Middle frontal gyrus (tissue), 1 donor: Measurements from ENCODE around the gene RNF148.

Source experiments
- DNase-seq: peaks from one replicate; pipeline ENCODE4 v3.0.0-alpha.2; 2015; ENCODE audit warnings: low spot score; ENCODE audit errors: extremely low spot score

Gene RNF148, protein sequence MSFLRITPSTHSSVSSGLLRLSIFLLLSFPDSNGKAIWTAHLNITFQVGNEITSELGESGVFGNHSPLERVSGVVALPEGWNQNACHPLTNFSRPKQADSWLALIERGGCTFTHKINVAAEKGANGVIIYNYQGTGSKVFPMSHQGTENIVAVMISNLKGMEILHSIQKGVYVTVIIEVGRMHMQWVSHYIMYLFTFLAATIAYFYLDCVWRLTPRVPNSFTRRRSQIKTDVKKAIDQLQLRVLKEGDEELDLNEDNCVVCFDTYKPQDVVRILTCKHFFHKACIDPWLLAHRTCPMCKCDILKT

DNA sequence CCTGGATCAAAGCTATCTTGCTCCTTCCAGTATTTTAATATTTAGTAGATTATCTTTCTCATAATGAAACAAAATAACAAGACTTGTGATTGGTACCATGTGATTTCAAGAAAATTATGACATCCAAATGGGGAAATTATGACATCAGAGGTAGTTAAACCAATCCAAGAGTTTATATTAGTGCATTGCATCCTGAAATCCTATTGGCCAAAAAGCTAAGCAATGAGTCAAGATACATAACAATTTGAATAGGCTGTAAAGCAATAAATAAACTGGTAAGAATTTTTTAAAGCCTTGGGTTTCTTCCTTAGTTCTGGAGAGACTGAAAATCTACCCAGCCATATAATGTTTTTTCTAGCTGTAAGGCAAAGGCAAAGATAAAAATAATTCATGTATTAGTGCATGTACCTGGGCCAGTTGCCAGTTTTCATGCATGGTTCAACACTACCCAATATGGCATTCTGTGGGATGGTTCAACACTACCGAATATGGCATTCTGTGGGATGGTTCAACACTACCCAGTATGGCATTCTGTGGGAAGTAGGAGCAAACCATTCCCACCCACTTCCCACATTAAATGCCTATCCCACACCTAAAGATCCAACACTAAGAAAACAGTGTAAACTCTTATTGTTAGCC lies at the start of gene RNF148:
Gene RNF148 (minus strand): TSS at position 51 of the 639 bp plus-strand sequence. CDS start 172 bp downstream, outside the sequence.
- DNase-seq = no peak

DNA sequence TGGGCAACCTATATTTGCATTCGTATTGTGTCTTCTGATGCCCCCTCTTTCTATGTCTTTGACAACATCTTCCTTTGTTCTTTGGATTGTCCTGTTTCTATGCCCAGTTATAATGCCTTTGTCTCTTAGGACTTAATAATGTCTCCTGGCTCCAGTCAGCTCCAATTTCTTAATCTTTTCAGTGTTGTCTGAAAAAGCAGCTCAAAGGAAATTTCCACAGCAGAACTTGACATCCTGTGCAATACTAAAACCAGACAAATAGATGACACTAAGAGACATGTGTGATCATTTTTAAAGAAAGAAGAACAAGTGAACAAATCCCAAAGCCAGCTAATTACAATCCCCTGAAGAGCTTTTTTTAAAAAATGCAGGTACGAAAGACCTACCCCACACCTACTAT lies 47.7 kb upstream of the RNF148 start:
- DNase-seq = no peak

DNA sequence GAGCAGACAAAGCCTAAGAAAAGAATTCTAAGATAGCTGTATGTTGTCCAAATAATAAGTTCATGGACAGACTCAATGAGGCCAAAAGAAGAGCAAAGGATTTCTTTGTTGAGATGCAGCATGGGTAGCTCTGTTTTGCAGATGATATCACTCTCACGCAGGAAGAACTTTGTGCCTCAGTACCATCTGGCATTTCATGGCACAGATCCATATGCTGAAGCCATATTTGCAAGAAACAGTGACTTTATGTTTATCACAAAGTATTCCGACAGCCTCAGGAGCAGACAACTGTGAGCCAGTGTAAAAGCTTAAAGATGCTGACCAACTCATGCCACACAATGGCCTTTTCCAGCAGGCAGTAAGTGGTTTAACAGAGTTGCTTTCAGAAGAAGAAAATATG lies 45.5 kb upstream of the RNF148 start:
- DNase-seq = peak; percentile 36

DNA sequence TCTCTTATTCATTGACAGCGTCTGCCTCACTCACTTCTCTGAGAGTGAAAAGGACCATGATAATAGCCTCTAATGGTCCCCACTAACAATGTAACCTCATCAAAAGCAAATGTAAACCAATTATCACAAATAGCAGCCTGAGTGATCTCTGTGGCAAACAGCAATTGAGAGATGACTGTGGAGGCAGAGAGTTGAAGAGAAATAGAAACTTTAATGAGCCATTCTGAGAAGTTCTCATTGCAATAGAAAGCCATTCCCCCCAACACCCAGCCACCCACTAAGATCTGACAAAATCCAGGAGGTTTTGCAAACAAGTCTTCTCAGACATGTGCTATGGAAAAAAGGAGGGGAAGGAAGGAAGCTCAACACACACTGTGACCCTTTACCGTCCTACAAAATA lies 44.2 kb upstream of the RNF148 start:
- DNase-seq = no peak

DNA sequence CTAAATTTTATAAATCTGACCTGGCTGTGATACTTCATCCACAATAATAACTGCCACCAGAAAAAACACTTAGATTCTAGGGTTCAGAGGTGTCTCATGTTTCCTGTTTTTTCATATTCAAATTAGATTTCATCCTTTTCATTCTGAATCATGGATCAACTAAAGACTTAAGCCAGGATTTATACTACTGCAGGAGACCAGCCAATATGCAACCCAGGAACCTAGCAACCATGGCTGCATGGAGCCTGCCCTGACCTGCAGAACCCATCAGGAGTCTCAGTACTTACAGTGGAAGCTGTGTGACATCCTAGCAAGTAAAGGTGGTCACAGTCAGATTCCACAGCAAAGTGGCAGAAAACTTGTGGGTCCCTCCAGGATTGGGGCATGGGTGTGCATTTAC lies 40.5 kb upstream of the RNF148 start:
- no peak for DNase-seq

DNA sequence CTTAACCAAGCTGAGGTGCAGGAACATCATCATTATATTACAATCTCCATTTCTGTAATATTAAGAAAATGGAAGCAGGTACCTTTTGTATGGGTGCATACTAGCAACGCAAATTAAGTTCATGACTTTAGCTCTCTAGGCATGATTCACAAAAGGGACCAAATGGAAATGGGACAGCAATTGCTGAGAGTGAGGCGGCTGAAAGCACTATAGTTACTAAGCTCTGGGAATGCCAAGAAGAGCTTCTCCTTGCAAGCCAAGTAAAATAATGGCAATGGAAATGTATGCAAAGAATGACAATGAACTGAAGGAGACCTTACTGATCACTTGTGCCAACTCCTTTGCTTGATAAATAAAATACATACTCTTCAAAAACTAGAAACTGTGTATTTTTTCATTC lies 36.2 kb upstream of the RNF148 start:
- no peak for DNase-seq

DNA sequence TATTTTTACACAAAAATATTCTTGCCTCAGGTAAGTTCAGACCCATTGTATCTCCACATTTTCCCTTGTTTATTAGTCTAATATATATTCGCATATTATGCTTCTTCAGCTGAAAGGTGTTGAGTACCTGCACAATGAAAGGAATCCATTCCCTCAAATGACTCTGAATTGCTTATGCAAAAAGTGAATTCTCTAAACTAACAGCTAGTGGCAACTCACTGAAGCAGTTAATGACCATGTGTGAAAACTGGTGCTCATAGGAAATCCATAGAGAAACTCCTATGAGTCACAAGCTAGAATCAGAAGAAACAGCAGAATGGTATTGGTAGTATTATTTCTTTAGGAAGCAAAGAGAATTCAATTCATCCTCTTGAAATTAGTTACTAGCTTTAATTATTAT lies 33.5 kb upstream of the RNF148 start:
- no peak for DNase-seq

DNA sequence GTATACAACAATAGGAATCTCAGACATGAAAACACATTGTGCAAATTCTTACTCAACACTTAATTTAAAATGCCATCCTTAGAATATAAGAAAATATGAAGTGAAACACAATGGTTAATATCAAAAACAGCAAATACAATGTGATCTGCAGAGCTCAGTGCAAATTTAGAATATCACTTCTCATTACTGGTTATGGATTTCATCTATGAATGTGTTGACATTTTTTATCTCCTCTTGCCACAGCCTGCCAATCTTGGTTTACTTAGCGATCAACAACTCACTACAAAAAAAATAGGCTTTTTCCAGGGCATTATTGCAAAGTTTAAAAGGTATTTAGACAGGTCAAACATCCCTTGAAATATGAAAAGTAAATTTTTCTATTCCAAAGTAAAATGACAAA lies 25.0 kb upstream of the RNF148 start:
- no peak for DNase-seq

DNA sequence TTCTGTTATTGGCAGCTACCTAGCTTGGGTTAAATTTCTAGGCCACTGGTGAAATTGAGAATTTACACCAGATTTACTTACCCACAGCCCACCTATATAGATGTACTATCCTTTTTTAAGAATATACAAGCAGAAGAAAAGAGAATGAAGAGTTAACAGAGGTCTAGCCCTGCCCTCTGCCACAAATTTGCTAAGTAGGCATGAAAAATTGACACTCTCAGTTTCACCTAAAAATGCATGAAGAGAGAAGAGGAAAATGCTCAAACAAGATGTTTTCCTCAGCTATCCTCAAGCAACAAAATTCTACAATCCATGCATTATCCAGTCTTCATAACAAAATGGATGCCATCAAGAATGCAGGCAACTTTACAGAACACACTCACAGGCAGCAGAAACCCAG lies 24.6 kb upstream of the RNF148 start:
- no peak for DNase-seq

DNA sequence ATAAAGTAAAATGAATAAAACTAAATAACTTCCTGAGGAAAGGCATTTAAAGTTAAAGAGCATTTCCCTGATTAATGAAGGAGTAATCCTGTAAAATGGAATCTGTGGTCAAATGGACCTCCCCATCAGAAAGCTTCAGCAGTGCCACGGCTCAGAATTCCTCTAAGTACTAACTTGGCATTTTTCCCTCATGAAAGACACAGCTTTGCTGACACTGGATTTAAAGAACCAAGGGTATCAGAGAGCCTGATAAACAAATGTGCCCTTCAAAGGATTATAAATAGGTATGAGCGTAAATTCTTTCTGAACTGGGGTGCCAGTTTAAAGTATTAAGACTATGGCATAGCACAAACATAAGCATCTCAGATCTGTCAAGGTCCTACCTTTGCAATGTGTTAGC lies 24.2 kb upstream of the RNF148 start:
- no peak for DNase-seq

DNA sequence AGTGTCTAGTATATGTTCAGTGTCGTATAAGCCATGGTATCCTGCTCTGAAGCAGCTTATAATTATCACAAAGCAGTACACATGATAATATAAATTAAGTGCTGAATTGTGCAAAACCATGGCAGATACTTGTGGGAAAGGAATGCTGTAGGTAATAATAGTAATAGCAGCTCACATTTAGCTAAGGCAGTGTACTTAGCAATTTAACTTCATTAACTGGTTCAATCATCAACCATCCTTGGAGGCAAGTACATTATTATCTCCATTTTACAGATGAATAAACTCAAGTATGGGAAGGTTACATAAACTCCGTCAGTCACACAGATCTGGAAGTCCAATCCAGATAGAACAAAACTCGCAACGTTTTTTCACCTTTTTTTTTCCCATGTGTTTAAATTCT lies 21.6 kb upstream of the RNF148 start:
- no peak for DNase-seq

DNA sequence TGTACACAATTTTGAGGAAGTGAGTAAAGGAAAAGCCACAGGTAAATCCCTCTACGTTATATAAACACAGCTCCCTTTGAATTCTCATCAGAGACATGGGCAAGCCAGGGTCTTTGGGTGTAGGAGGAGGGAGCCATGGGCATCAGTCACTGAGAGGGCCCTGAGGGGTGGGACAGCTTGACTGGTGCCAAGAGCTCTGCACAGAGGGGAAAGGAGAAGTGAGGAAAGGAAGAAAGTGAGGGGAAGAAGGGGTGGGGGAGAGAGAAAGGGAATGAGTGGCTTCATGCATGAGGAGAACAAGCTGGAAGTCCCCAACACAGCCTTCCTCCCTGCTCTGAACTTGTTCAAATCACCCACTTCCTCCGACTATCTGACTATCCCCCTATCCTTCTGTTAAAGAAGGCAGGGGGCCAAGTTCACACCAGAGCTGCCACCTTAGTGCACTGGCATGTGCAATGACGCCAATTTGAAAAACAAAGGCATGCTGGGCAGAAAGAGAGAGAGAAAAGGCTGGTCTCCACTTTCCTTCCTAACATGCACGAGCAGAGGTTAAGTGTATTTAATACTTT lies 16.4 kb upstream of the RNF148 start:
- DNase-seq = no peak

DNA sequence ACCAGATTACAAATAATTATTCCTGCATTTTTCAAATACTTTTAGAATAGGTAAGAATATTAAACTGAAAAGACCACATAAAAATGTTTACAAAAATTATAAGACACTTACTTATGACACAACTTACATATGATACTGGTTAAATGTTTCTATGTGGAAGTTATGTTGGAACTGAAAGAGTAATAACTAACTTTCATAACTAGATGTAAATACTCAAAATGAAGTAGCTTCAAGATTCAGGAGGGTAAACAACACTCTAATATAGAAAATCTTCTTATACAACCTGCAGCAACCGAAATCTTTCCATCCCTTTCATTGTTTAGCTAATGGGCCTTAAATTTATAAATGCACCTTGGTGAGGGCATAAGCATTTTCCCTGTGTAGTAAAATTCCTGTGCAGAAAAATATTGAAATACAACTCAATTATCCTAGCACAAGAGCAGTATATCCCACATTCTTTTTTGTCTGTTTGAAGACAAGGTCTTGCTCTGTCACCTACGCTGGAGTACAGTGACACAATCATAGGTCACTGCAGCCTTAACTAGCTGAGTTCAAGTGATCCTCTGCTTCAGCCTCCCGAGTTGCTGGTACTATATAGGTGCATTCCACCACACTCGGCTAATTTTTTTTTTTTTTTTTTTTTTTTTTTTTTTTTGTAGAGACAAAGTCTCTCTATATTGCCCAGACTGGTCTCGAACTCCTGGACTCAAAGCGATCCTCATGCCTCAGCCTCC lies 14.8 kb upstream of the RNF148 start:
- DNase-seq = no peak

DNA sequence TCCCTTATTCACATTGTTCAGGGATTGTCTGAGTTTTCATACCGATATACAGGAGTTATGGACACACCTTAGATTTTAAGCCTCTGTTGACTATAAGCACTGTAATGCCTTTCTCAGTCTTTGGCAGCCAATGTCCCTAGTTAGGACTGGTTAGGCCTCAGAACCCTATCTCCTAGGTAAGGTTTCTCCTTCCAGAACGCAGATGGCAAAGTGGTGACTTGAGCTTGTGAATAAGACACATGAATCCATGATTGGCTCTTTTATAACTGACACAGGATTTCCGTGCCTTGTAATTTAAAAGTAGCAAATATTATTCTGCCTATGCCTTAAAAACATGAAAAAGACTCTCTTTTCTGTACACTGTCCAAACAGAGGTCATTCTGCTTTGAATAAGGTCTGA lies 12.5 kb upstream of the RNF148 start:
- DNase-seq = no peak

DNA sequence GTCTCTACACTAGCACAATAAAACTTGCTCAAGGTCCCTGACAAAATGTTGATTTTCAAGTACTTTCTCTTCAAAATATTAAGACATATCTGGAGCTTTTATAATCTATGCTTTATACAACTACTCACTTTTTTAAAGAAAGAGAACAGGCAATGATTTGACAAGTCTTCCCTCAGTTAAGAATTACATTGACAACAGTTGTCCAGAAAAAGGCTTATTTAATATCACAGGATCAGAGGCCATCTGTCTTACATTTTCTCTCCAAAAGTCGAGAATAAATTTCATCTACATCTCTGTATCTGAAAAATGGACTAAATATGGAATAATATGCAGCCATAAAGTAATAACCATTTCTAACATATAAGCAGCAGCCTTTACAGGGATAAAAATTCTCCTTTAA lies 8.2 kb upstream of the RNF148 start:
- no peak for DNase-seq

DNA sequence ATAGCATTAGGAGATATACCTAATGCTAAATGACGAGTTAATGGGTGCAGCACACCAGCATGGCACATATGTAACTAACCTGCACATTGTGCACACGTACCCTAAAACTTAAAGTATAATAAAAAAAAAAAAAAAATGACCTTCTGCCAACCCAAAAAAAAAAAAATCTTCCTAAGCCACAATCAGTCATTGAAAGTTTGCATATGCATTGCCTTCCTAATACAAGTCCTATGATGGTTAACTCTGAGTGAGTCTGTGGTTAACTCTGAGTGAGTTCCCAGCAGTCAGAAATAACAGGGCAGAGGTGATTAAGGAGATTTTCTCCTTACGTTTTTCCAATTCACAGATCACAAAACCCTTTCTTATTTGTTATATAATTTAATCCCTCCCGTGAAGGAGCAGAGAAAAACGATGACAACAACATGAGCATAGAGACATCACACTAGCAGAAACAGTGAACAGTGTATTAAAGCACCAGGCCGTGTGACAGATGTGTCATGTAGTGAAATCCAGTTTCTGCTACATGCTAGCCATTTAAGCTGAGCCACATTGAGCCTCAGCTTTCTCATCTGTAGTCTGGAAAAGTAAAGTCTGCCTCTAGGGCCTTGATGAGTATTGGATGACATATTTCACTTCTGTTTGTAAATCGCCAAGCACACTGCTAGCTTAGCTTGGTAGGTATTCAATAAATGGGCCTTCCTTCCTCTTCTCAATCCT lies 7.4 kb upstream of the RNF148 start:
- no peak for DNase-seq

DNA sequence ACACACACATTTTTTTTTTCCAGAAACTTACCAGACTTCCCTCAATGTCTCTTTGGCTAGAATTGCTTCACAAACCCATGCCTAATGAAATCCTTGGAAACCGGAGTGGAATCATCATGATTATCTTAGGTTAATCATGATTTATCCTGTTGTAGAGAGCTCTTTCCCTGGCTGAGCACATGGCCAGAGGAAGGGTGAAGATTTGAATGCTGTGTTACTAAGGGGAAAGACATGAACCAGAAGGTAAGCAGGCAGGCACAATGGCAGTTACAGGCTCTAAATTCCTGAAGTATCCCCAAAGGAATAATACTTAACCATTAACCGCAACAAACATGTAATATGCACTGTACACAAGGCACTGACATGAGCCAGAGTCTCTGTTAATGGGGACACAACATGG lies 4.1 kb upstream of the RNF148 start:
- no peak for DNase-seq

DNA sequence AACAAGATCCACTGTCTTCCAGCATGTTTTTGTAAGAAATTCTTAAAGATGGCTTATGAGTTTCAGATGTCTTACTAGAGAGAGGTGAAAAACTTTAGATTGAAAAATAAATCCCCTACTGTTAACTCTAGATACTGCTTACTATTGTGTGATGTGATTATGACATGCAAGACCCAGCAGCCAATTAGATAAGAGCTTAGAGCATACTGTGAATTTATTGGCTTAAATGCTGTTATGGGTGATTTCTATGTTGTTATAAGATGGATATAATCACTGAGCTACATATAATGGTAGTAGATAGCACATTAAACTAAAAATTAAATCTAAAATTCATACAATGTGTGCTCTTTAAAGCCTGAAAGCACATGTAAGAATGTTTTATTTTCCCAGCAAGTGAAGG lies 3.7 kb downstream of the RNF148 start, which contains the start of gene RNF133:
Gene RNF133 (minus strand): TSS at position 101 of the 400 bp plus-strand sequence. CDS start 199 bp downstream, outside the sequence.
- DNase-seq = no peak

DNA sequence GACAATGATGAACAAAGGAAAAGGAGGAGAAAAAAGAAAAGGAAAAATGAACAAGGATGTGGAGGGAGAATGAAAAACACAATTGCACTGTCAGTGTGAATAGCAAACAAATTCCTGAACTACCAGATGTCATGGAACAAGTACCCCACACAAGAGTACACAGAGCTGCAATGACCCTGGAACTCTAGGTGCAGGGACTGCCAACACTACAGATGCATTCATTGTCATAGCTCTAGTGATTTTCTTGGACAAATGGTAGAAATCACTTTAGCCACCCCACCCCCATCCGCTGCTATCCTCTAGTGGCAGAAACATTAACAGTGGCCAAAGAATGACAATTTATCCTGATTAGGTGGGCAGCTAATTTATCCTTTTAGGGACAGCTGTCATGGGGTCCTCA lies 6.9 kb downstream of the RNF148 start:
- no peak for DNase-seq

DNA sequence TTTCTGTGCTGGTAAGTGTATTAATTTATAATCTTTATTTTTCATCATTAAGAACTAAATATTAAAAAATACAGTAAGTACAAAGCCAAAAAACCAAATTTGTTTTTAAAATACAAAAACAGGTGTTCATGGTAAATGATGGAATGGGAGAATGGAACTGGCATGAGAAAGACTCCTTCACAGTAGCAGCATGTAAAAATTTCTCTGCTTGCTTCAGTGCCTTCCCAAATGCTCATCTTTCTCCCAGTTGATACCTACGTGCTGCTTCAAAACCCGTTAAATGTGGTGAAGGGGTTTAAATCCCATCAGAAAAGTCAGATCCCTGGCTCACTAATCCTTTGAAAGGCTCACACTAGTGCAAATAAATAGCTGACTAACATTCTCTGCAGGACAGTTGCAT lies 8.0 kb downstream of the RNF148 start:
- no peak for DNase-seq

DNA sequence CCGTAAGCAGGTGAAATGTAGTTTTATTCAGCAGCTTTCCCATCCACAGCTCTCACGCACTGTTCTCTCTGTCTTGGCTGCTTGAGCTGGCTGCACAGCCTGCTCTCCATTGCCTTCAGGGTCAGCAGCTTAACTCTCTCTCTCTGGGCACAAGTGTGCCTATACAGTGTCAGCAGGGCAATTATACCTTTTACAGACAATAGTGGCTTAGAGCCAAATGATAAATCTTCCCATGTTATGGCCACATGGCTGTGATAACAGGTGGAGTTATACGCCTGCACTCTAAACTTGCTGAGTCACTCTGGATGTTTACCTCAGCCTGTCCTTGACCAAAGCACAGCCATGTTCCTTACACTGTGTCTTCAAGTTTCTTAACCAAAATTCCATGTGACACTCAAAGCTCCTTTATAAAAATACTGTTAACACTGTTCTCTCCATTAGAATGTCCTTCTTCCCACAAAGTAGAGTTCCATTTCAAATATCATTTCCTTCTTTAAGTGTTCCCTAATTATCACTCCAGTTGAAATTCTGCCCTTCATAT lies 9.9 kb downstream of the RNF148 start:
- no peak for DNase-seq
